HepG2 (cell line): ENCODE data around the gene SYT8. TPM values are rescaled to one million over a fixed set of nuclear protein-coding genes. Genes with fewer than 3 reads are reported as not detected.

Experiments
- CBX1 ChIP-seq: IDR thresholded peaks from one replicate; pipeline ENCODE4 v1.6.1; 2016; ENCODE audit warnings: antibody characterized with exemption, low read depth
- ELF3 ChIP-seq: IDR thresholded peaks from 2 replicates; pipeline ENCODE4 v1.6.1; 2016; ENCODE audit warnings: missing genetic modification reagents, missing compliant biosample characterization
- GMEB1 ChIP-seq: sonication (generic); formaldehyde crosslinking; IDR thresholded peaks from 2 replicates; pipeline ENCODE4 v1.5.1; 2020; ENCODE audit warnings: missing genetic modification reagents, mild to moderate bottlenecking, borderline replicate concordance
- HOXA7 ChIP-seq: sonication (generic); formaldehyde crosslinking; IDR thresholded peaks from 2 replicates; pipeline ENCODE4 v1.8.1; 2022; ENCODE audit warnings: mild to moderate bottlenecking, missing genetic modification reagents, moderate library complexity
- MXD1 ChIP-seq: sonication (generic); formaldehyde crosslinking; IDR thresholded peaks from 2 replicates; pipeline ENCODE4 v1.4.0; 2020; ENCODE audit warnings: mild to moderate bottlenecking, missing genetic modification reagents
- STAT6 ChIP-seq: sonication (generic); formaldehyde crosslinking; IDR thresholded peaks from 2 replicates; pipeline ENCODE4 v1.4.0; 2020; ENCODE audit warnings: missing genetic modification reagents, mild to moderate bottlenecking, borderline replicate concordance
- ZMYM4 ChIP-seq: sonication (generic); formaldehyde crosslinking; IDR thresholded peaks from 2 replicates; pipeline ENCODE4 v1.8.1; 2023; ENCODE audit warnings: mild to moderate bottlenecking, missing genetic modification reagents
- ZNF776 ChIP-seq: sonication (generic); formaldehyde crosslinking; IDR thresholded peaks from 2 replicates; pipeline ENCODE4 v1.4.0; 2020; ENCODE audit warnings: mild to moderate bottlenecking, missing genetic modification reagents
- polyA plus RNA-seq, 8 experiments: library from polyadenylated mRNA; depleted of rRNA in 3 of 8; stranded (reverse) in 7 of 8; unstranded in 1 of 8; fragments of >200 nt; fragmentation: Illumina TruSeq in 4 of 8; extraction: Trizol in 4 of 8; gene quantifications; 2 replicates each; pipeline versions ENCODE4 v1.2.1 to v1.2.3, GENCODE V29; 2011 to 2016; ENCODE audit warnings: low read depth in 4 of 8, missing spikeins in 1 of 8, mixed read lengths in 1 of 8; ENCODE audit not compliant: insufficient read depth in 1 of 8
- total RNA-seq, 5 experiments: library from RNA; depleted of rRNA; stranded (reverse); fragments of >200 nt; fragmentation: Illumina TruSeq; extraction: Trizol; gene quantifications; 2 replicates each; pipeline ENCODE4 v1.2.3, GENCODE V29; 2016; ENCODE audit warnings: low read depth in 1 of 5
- TF ChIP-seq, protein P1 (sequence below): sonication (generic); formaldehyde crosslinking; IDR thresholded peaks from 2 replicates; pipeline ENCODE4 v1.4.0; 2020; ENCODE audit warnings: missing genetic modification reagents
- TF ChIP-seq, protein P2 (sequence below), 2 experiments: sonication (generic) in 1 of 2; formaldehyde crosslinking in 1 of 2; IDR thresholded peaks; 2 replicates each; pipeline versions ENCODE4 v1.6.1 to v1.9.0; 2014 to 2022; ENCODE audit warnings: antibody characterized with exemption in 1 of 2, borderline replicate concordance in 1 of 2, inconsistent platforms in 1 of 2, low read depth in 1 of 2, missing genetic modification reagents in 1 of 2
- TF ChIP-seq, protein P3 (sequence below): IDR thresholded peaks from 2 replicates; pipeline ENCODE4 v1.6.1; 2016; ENCODE audit warnings: low read depth

The SYT8 gene
- total and polyA plus RNA-seq, 2 of the 13 experiments (the other 11 are each of a cell fraction or from before 2014, with no cell fraction given), result 0.60 to 2.3 TPM

DNA sequence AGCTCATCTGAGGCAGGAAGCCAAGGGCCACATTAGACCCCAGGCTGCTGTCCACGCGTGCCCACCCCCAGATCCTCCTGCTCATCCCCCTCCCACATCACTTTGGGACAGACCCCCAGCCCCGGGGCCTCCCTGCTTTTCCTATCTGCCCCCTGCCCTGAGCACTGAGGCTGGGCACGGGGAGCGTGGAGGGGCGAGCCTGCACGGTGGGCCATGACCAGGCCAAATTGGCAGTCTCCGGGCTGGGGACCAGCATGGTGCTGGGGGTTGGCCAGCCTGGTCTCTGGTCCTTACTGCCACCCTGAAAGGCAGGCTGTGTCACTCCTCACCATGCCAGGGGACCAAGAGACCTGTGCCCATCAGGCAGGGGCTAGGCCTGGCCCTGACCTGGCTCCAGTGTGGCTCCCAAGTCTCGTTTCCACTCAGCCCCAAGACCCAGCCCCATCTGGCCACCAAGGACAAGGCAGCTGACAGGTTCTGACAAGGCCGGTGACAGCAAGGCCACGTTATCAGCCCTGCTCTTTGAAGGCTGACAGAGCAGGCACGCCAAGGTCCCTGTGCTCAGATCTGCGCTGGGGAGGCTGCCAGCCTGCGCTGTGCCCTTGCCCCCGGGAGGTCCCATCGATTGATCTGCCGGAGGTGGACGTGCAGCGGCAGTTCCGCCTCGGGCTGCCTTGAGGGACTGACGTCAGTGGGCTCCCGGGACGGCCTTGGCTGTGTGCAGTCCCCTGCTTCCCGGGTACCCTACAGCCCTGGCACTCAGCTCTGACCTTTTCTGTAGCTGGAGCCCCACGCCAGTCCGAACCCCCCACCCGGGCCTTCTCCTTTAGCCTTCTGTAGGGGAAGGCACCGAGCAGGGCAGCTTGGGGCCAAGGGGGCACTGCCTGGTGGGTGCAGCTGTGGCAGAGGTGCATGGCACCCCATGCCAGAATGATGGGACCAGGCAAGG, 7.6 kb downstream of the SYT8 start (continued):
- TF ChIP-seq, protein P1, sequence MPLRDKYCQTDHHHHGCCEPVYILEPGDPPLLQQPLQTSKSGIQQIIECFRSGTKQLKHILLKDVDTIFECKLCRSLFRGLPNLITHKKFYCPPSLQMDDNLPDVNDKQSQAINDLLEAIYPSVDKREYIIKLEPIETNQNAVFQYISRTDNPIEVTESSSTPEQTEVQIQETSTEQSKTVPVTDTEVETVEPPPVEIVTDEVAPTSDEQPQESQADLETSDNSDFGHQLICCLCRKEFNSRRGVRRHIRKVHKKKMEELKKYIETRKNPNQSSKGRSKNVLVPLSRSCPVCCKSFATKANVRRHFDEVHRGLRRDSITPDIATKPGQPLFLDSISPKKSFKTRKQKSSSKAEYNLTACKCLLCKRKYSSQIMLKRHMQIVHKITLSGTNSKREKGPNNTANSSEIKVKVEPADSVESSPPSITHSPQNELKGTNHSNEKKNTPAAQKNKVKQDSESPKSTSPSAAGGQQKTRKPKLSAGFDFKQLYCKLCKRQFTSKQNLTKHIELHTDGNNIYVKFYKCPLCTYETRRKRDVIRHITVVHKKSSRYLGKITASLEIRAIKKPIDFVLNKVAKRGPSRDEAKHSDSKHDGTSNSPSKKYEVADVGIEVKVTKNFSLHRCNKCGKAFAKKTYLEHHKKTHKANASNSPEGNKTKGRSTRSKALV, result peak; percentile 57; the same call in 1 of the 2 replicates
- TF ChIP-seq, protein P2, sequence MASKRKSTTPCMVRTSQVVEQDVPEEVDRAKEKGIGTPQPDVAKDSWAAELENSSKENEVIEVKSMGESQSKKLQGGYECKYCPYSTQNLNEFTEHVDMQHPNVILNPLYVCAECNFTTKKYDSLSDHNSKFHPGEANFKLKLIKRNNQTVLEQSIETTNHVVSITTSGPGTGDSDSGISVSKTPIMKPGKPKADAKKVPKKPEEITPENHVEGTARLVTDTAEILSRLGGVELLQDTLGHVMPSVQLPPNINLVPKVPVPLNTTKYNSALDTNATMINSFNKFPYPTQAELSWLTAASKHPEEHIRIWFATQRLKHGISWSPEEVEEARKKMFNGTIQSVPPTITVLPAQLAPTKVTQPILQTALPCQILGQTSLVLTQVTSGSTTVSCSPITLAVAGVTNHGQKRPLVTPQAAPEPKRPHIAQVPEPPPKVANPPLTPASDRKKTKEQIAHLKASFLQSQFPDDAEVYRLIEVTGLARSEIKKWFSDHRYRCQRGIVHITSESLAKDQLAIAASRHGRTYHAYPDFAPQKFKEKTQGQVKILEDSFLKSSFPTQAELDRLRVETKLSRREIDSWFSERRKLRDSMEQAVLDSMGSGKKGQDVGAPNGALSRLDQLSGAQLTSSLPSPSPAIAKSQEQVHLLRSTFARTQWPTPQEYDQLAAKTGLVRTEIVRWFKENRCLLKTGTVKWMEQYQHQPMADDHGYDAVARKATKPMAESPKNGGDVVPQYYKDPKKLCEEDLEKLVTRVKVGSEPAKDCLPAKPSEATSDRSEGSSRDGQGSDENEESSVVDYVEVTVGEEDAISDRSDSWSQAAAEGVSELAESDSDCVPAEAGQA (IDR thresholded peaks at IDR 0.05; ENCODE audit: low read depth), result peak; percentile 61; the same call in 1 of the 2 replicates
- TF ChIP-seq, protein P2 (CRISPR knock-in tag; IDR thresholded peaks at IDR 0.05; ENCODE audit: borderline replicate concordance), result no peak
- TF ChIP-seq STAT6 (CRISPR knock-in tag), result peak; percentile 55; the same call in 1 of the 2 replicates
- TF ChIP-seq CBX1, result peak; percentile 79
- TF ChIP-seq ZMYM4 (CRISPR knock-in tag), result peak; percentile 67
- peak; percentile 75; the same call in 1 of the 2 replicates for TF ChIP-seq ZNF776 (CRISPR knock-in tag)
- TF ChIP-seq GMEB1 (CRISPR knock-in tag), result peak; percentile 79
- TF ChIP-seq, protein P3, sequence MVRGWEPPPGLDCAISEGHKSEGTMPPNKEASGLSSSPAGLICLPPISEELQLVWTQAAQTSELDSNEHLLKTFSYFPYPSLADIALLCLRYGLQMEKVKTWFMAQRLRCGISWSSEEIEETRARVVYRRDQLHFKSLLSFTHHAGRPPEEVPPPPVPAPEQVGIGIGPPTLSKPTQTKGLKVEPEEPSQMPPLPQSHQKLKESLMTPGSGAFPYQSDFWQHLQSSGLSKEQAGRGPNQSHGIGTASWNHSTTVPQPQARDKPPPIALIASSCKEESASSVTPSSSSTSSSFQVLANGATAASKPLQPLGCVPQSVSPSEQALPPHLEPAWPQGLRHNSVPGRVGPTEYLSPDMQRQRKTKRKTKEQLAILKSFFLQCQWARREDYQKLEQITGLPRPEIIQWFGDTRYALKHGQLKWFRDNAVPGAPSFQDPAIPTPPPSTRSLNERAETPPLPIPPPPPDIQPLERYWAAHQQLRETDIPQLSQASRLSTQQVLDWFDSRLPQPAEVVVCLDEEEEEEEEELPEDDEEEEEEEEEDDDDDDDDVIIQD (CRISPR knock-in tag), result peak; percentile 56; the same call in 1 of the 2 replicates
- TF ChIP-seq ELF3 (CRISPR knock-in tag), result peak; percentile 99
- peak; percentile 62 for TF ChIP-seq MXD1
- no peak for TF ChIP-seq HOXA7
